ENCODE results near the gene TMEM39B.
"Not testable (repeated sequence)": the region's sequence is repeated elsewhere in the genome, so short reads cannot be mapped to it uniquely, and the experiment has no call there.

The TMEM39B gene

DNA sequence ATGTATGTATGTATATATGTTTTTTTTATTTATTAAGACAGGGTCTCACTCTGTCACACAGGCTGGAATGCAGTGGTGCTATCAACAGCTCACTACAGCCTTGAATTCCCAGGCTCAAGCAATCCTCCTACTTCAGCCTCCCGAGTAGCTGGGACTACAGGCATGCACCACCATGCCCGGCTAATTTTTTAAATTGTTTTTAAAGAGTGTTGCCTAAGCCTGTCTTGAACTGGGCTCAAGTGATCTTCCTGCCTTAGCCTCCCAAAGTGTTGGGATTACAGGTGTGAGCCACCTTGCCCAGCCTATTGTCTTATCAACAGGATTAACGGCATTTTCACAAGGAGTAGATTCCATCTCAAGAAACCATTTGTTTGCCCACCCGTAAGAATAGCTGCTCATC, 40.7 kb downstream of the TMEM39B start:
- DNase-seq = not testable (repeated sequence)

DNA sequence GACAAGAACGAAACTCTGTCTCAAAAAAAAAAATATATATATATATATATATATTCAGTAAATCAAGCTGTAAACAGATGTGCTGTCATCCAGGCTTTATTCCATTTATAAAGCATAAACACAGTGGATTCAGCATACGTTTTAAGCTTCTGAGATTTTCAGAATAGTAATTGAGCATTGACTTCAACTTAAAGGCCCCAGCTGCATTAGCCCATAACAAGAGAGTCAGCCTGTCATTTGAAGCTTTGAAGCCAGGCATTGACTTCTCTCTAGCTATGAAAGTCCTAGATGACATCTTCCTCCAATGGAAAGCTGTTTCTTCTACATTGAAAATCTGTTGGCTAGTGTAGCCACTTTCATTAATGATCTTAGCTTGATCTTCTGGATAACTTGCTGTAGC, 41.7 kb downstream of the TMEM39B start:
- DNase-seq = no peak

DNA sequence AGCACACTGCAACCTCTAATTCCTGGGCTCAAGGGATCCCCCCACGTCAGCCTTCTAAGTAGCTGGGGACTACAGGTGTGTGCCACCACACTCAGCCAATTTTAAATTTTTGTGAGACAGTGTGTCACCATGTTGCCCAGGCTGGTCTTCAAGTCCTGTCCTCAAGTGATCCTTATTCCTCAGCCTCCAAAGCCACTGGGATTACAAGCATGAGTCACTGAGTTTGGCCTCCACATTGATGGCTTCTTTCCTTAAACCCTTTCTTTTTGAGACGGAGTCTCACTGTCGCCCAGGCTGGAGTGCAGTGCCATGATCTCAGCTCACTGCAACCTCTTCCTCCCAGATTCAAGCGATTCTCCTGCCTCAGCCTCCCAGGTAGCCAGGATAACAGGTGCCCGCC, 42.8 kb downstream of the TMEM39B start:
- no peak for DNase-seq

- DNase-seq = no peak
Observed at GRCh38 chr1:32116531-32116930, 43.8 kb downstream of the TMEM39B start.

- no peak for DNase-seq
Observed at GRCh38 chr1:32122151-32122550, 49.4 kb downstream of the TMEM39B start.

- not testable (repeated sequence) for DNase-seq
Observed at GRCh38 chr1:32123361-32123760, 50.6 kb downstream of the TMEM39B start.

DNA sequence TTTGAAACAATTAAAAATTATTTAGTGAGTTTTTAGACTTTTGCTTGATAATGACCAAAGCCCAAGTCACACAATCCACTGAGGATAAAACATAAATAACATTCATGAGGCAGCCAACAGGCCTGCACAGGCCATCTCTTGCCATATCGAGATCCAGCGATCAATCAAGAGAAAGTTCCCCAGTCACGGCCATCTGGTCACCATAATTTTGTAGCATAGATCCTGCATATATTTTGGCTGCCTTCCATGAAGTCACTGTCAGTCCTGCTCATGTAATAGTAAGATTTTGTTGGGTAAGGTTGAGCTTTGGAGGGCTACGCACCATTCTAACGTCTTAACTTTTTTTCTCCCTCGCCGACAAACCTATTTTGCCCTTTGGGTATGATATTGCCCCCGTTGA, 52.6 kb downstream of the TMEM39B start:
- no peak for DNase-seq

DNA sequence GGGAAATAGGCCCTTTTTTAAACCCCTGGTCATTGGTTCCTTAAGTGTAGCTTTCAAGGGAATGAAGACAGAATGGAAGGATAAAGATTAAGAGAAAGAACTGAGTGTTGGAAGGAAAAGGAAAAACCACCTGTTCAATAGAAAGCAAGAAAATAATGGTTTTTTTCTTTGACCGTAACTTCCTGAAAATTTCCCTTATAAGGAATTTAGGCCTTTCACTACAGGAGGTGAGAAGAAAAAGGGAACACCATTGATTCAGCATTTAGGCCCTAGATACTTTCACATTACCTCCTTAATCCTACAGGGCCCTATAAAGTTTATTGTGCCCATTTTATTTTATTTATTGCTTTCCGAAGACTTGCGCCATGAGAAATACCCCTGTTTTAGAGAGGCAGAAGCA, 54.0 kb downstream of the TMEM39B start:
- DNase-seq = no peak

- no peak for DNase-seq
Observed at GRCh38 chr1:32127409-32128198, 54.9 kb downstream of the TMEM39B start.

DNA sequence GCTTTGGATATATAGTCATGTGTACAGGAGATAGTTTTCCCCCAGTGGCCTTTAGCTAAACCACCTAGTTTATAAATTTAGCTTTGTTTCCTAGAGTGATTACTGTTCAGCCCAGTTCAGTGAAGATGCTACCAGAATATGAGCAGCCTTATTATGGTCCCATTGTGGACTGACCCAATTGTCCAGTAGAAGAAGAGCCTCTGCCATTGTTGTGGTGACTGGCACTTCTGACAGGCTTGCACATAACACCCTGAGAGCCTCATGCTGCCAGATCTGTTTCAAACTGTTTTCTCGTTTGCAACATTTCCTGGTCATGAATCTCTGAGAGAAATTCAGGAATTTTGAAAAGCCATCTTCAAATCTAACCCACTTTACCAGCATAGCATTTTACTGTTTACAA, 55.7 kb downstream of the TMEM39B start:
- DNase-seq = no peak

- DNase-seq = no peak
Observed at GRCh38 chr1:32128964-32129363, 56.2 kb downstream of the TMEM39B start.

DNA sequence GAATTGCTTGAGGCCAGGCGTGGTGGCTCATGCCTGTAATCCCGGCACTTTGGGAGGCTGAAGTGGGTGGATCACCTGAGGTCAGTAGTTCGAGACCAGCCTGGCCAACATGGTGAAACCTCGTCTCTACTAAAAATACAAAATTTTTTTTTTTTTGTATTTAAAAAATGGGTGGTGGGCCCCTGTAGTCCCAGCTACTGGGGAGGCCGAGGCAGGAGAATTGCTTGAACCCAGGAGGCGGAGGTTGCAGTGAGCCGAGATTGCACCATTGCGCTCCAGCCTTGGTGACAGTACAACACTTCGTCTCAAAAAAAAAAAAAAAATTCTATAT, 61.2 kb downstream of the TMEM39B start:
- DNase-seq = not testable (repeated sequence)

DNA sequence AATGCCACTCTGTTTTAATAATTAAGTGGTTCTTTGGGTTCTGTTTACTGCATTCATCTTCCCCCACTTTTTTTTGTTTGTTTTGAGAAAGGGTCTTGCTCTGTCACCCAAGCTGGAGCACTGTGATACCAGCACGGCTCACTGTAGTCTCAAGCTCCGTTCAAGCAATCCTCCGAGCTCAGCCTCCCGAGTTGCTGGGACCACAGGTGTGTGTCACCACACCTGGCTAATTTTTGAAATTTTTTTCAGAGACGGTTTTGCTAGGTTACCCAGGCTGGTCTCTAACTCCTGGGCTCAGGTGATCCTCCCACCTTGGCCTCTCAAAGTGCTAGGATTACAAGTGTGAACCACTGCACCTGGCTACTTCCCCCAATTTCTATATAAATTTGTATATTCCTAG, 64.4 kb downstream of the TMEM39B start:
- DNase-seq = no peak

GRCh38 chr1:32138965-32139364, 66.2 kb downstream of the TMEM39B start:
- DNase-seq = no peak

GRCh38 chr1:32142446-32143301, 69.9 kb downstream of the TMEM39B start:
- DNase-seq = no peak

GRCh38 chr1:32143302-32143695, 70.6 kb downstream of the TMEM39B start:
- DNase-seq = not testable (repeated sequence)

DNA sequence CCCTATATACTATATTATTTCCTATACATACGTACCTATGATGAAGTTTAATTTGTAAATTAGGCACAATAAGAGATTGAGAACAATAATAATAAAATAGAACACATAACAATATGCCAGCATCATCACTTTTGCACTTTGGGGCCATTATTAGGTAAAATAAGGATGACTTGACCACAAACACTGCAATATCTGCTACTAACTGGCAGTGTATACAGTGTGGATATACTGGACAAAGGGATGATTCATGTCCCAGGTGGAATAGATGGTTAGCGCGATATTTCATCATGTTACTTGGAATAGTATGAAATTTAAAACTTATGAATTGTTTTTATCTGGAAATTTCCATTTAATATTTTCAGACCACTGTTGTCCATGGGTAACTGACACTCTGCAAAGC, 71.3 kb downstream of the TMEM39B start:
- no peak for DNase-seq

DNA sequence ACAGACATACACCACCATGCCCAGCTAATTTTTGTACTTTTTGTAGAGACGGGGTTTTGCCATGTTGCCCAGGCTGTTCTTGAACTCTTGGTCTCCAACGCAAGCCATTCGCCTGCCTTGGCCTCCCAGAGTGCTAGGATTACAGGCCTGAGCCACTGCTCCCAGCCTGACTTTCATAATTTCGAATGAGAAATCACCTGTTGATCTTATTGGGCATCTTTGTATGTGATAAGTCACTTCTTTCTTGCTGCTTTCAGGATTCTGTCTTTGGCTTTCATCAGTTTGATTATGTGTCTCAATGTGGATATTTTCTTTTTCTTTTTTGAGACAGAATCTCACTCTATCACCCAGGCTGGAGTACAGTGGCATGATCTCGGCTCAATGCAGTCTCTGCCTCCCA, 75.1 kb downstream of the TMEM39B start:
- not testable (repeated sequence) for DNase-seq

DNA sequence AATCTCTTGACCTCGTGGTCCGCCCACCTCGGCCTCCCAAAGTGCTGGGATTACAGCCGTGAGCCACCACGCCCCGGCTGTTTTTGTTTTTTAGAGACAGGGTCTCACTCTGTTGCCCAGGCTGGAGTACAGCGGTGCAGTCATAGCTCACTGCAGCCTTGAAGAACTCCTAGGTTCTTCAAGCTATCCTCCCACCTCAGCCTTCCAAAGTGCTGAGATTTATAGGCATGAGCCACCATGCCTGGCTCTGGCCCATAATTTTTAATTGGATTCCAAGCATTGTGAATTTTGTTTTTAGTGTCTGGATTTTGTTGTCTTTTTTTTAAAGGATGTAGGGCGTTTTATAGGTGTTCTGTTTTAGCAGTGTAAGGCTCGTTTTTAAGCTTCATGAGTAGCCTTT, 78.1 kb downstream of the TMEM39B start:
- no peak for DNase-seq

GRCh38 chr1:32151319-32151787, 78.6 kb downstream of the TMEM39B start:
- no peak for DNase-seq

Measured in activated effector memory CD4-positive, alpha-beta T cell treated with Interleukin-2 at 50 U/mL for 16 hours (primary cell).